Neural cell (in vitro differentiated cells): Measurements from ENCODE around the gene DHTKD1. TPM values are rescaled to one million over a fixed set of nuclear protein-coding genes. Genes with fewer than 3 reads are reported as not detected.

Experiments
- H2AFZ ChIP-seq: fragments of 200-600, 300-800 bp; sonication (generic), shearing (Covaris generic); 2 replicates; pipeline ENCODE4 v1.6.0; 2014; ENCODE audit warnings: low read depth, mild to moderate bottlenecking, antibody characterized with exemption, low read length, moderate library complexity
- H3F3A ChIP-seq: fragments of 200-600 bp; shearing (Covaris generic); 2 replicates; pipeline ENCODE4 v1.6.1; 2016; ENCODE audit warnings: mild to moderate bottlenecking, moderate library complexity, mixed read lengths, antibody characterized with exemption, low read length; ENCODE audit not compliant: insufficient read depth, poor library complexity, severe bottlenecking
- H3K27ac ChIP-seq: fragments of 200-600, 300-800 bp; sonication (generic), shearing (Covaris generic); 2 replicates; pipeline ENCODE4 v1.5.1; 2014; ENCODE audit warnings: mild to moderate bottlenecking, low read length, moderate library complexity
- H3K27me3 ChIP-seq: fragments of 300-800, 200-600 bp; sonication (generic), shearing (Covaris generic); 2 replicates; pipeline ENCODE4 v1.6.0; 2014; ENCODE audit warnings: mild to moderate bottlenecking, low read depth, low read length, moderate library complexity; ENCODE audit not compliant: insufficient read depth
- H3K36me3 ChIP-seq: fragments of 300-800, 200-600 bp; sonication (generic), shearing (Covaris generic); 2 replicates; pipeline ENCODE4 v1.5.1; 2014; ENCODE audit warnings: mild to moderate bottlenecking, antibody characterized with exemption, low read length, moderate library complexity; ENCODE audit not compliant: insufficient read depth
- H3K4me2 ChIP-seq: fragments of 300-800, 200-600 bp; sonication (generic), shearing (Covaris generic); 2 replicates; pipeline ENCODE4 v1.6.0; 2014; ENCODE audit warnings: mild to moderate bottlenecking, low read length
- H3K4me3 ChIP-seq: fragments of 300-800, 200-600 bp; sonication (generic), shearing (Covaris generic); 2 replicates; pipeline ENCODE4 v1.5.1; 2014; ENCODE audit warnings: mild to moderate bottlenecking, low read length, moderate library complexity
- H3K79me2 ChIP-seq: fragments of 200-600 bp; shearing (Covaris generic); replicated peaks from 2 replicates; pipeline ENCODE4 v1.6.0; 2014; ENCODE audit warnings: mild to moderate bottlenecking, low read length, moderate library complexity; ENCODE audit not compliant: insufficient read depth
- H3K9ac ChIP-seq: fragments of 300-800, 200-600 bp; sonication (generic), shearing (Covaris generic); 2 replicates; pipeline ENCODE4 v1.6.1; 2016; ENCODE audit warnings: mild to moderate bottlenecking, low read length, mixed read lengths
- H3K9me2 ChIP-seq: fragments of 200-600 bp; shearing (Covaris generic); 2 replicates; pipeline ENCODE4 v1.6.1; 2016; ENCODE audit warnings: mild to moderate bottlenecking, low read length, mixed read lengths; ENCODE audit not compliant: insufficient read depth
- H3K9me3 ChIP-seq: fragments of 200-600, 300-800 bp; sonication (generic), shearing (Covaris generic); 2 replicates; pipeline ENCODE4 v1.6.1; 2016; ENCODE audit warnings: mild to moderate bottlenecking, mixed run types, low read length, moderate library complexity, mixed read lengths
- H4K20me1 ChIP-seq: fragments of 200-600 bp; shearing (Covaris generic); 2 replicates; pipeline ENCODE4 v1.6.1; 2016; ENCODE audit warnings: mild to moderate bottlenecking, mixed run types; ENCODE audit not compliant: insufficient read depth
- CTCF ChIP-seq: fragments of 450-650 bp; IDR thresholded peaks from 2 replicates; pipeline ENCODE4 v1.5.1; 2014; ENCODE audit warnings: antibody characterized with exemption, mild to moderate bottlenecking, moderate library complexity; ENCODE audit not compliant: poor library complexity, severe bottlenecking
- EP300 ChIP-seq: fragments of 450-650 bp; conservative IDR thresholded peaks from 2 replicates; pipeline ENCODE4 v1.6.1; 2014; ENCODE audit warnings: antibody characterized with exemption, mild to moderate bottlenecking, moderate library complexity; ENCODE audit not compliant: poor library complexity, severe bottlenecking
- EZH2 ChIP-seq: fragments of 200-600, 300-800 bp; shearing (Covaris generic), sonication (generic); IDR thresholded peaks from 2 replicates; pipeline ENCODE4 v1.6.1; 2014; ENCODE audit warnings: antibody characterized with exemption, low read length, borderline replicate concordance, mild to moderate bottlenecking; ENCODE audit not compliant: insufficient read depth, poor library complexity, severe bottlenecking
- MXI1 ChIP-seq: fragments of 450-650 bp; conservative IDR thresholded peaks from 2 replicates; pipeline ENCODE4 v1.6.1; 2014; ENCODE audit warnings: antibody characterized with exemption, mild to moderate bottlenecking; ENCODE audit not compliant: poor library complexity, severe bottlenecking
- POLR2AphosphoS5 ChIP-seq: IDR thresholded peaks from 2 replicates; pipeline ENCODE4 v1.6.1; 2012
- RAD21 ChIP-seq: fragments of 450-650 bp; conservative IDR thresholded peaks from 2 replicates; pipeline ENCODE4 v1.6.1; 2014; ENCODE audit warnings: antibody characterized with exemption, mild to moderate bottlenecking, moderate library complexity
- REST ChIP-seq: IDR thresholded peaks from 2 replicates; pipeline ENCODE4 v1.6.1; 2012; ENCODE audit warnings: borderline replicate concordance
- SMC3 ChIP-seq: fragments of 450-650 bp; conservative IDR thresholded peaks from 2 replicates; pipeline ENCODE4 v1.6.1; 2014; ENCODE audit warnings: antibody characterized with exemption, mild to moderate bottlenecking, moderate library complexity; ENCODE audit not compliant: poor library complexity
- TAF1 ChIP-seq: IDR thresholded peaks from 2 replicates; pipeline ENCODE4 v1.6.1; 2012; ENCODE audit warnings: low read depth
- polyA plus RNA-seq: library from polyadenylated mRNA; depleted of rRNA; stranded (reverse); fragments of >200 nt; gene quantifications from 2 replicates; pipeline ENCODE4 v1.2.3, GENCODE V29; 2014

DHTKD1 gene
- polyA plus RNA-seq, 1 donor from 2014 or later = 24.0 TPM

GRCh38 chr10:12051241-12051640, 17.5 kb upstream of the DHTKD1 start:
- Histone ChIP-seq H3K4me2 (no peak overlapping the region), H3K36me3 (no peaks in the 10 kb centered on the region), H3K27ac (no peak overlapping the region), H3K79me2 (no peaks in the 10 kb centered on the region), H3K9me2 (no peaks in the 10 kb centered on the region), H3K9me3 (no peaks in the 10 kb centered on the region), H3K9ac (no peak overlapping the region), H3K27me3 (no peaks in the 10 kb centered on the region), H3K4me3 (no peak overlapping the region), H2AFZ (no peak overlapping the region), H4K20me1 (no peaks in the 10 kb centered on the region), H3F3A (no peaks in the 10 kb centered on the region)
- no peak for TF ChIP-seq EZH2
- no peak for TF ChIP-seq EP300
- TF ChIP-seq TAF1 = no peak
- TF ChIP-seq MXI1 = no peak
- no peak for TF ChIP-seq CTCF
- no peak for TF ChIP-seq REST
- no peak for TF ChIP-seq SMC3
- TF ChIP-seq POLR2AphosphoS5 = no peak
- TF ChIP-seq RAD21 = no peak

GRCh38 chr10:12055732-12056131, 13.0 kb upstream of the DHTKD1 start:
- no peaks in the 10 kb centered on the region for H3K79me2 ChIP-seq
- no peaks in the 10 kb centered on the region for H3F3A ChIP-seq
- H3K9me2 ChIP-seq = no peaks in the 10 kb centered on the region
- no peaks in the 10 kb centered on the region for H4K20me1 ChIP-seq
- no peak overlapping the region for H3K27ac ChIP-seq
- no peak overlapping the region for H3K4me3 ChIP-seq
- TF ChIP-seq MXI1 = no peak
- no peak for TF ChIP-seq POLR2AphosphoS5
- no peak for TF ChIP-seq RAD21
- TF ChIP-seq EZH2 = no peak
- no peak for TF ChIP-seq REST
- TF ChIP-seq TAF1 = no peak
- no peak for TF ChIP-seq CTCF
- no peak for TF ChIP-seq SMC3
- TF ChIP-seq EP300 = no peak
- H3K36me3 ChIP-seq = no peaks in the 10 kb centered on the region
- H3K9ac ChIP-seq = no peak overlapping the region
- H2AFZ ChIP-seq = no peak overlapping the region
- no peak overlapping the region for H3K4me2 ChIP-seq
- H3K27me3 ChIP-seq = no peaks in the 10 kb centered on the region
- H3K9me3 ChIP-seq = no peaks in the 10 kb centered on the region
